Karpas-422 (cell line): ENCODE results near the gene PIK3R6. TPM values are rescaled to one million over a fixed set of nuclear protein-coding genes. Genes with fewer than 3 reads are reported as not detected.
"Not testable (repeated sequence)": the region's sequence is repeated elsewhere in the genome, so short reads cannot be mapped to it uniquely, and the experiment has no call there.

Experiments
- DNase-seq: peaks from one replicate; pipeline ENCODE4 v3.0.0-alpha.2; 2015
- H2AFZ ChIP-seq: fragments of 200-600 bp; sonication (generic); 2 replicates; pipeline ENCODE4 v1.6.1; 2014; ENCODE audit warnings: antibody characterized with exemption, low read length, mixed read lengths
- H3K27ac ChIP-seq: fragments of 200-600 bp; sonication (generic); 2 replicates; pipeline ENCODE4 v1.5.1; 2014; ENCODE audit warnings: mild to moderate bottlenecking, low read length, moderate library complexity
- H3K27me3 ChIP-seq: fragments of 200-600 bp; sonication (generic); 2 replicates; pipeline ENCODE4 v1.6.1; 2014; ENCODE audit warnings: low read length, mixed read lengths
- H3K36me3 ChIP-seq: fragments of 200-600 bp; sonication (generic); 2 replicates; pipeline ENCODE4 v1.6.1; 2014; ENCODE audit warnings: low read length, mixed read lengths; ENCODE audit not compliant: insufficient read depth
- H3K4me1 ChIP-seq: fragments of 200-600 bp; sonication (generic); 2 replicates; pipeline ENCODE4 v1.6.1; 2014; ENCODE audit warnings: mild to moderate bottlenecking, low read length, mixed read lengths
- H3K4me2 ChIP-seq: fragments of 200-600 bp; sonication (generic); 2 replicates; pipeline ENCODE4 v1.6.1; 2014; ENCODE audit warnings: low read length, low read depth, mild to moderate bottlenecking; ENCODE audit not compliant: poor library complexity, severe bottlenecking
- H3K4me3 ChIP-seq: fragments of 200-600 bp; sonication (generic); 2 replicates; pipeline ENCODE4 v1.5.1; 2014; ENCODE audit warnings: mild to moderate bottlenecking, antibody characterized with exemption, low read length, mixed read lengths
- H3K79me2 ChIP-seq: fragments of 200-600 bp; sonication (generic); 2 replicates; pipeline ENCODE4 v1.6.1; 2014; ENCODE audit warnings: mild to moderate bottlenecking, low read length, mixed read lengths
- H3K9ac ChIP-seq: fragments of 200-600 bp; sonication (generic); 2 replicates; pipeline ENCODE4 v1.6.0; 2014; ENCODE audit warnings: low read length
- H3K9me2 ChIP-seq: fragments of 200-600 bp; sonication (generic), shearing (Covaris generic); replicated peaks from 2 replicates; pipeline ENCODE4 v1.6.0; 2014; ENCODE audit warnings: mild to moderate bottlenecking, low read length, moderate library complexity; ENCODE audit not compliant: insufficient read depth
- H3K9me3 ChIP-seq: fragments of 300-700, 200-600 bp; sonication (generic); 2 replicates; pipeline ENCODE4 v1.6.1; 2014; ENCODE audit warnings: low read length, mixed read lengths
- H4K20me1 ChIP-seq: fragments of 200-600 bp; sonication (generic); 2 replicates; pipeline ENCODE4 v1.6.1; 2014; ENCODE audit warnings: mild to moderate bottlenecking, antibody characterized with exemption, low read length, low read depth; ENCODE audit not compliant: insufficient read depth
- total RNA-seq: library from RNA; depleted of rRNA; stranded (reverse); fragments of >200 nt; shearing (Covaris generic); gene quantifications from 2 replicates; pipeline ENCODE4 v1.2.3, GENCODE V29; 2014; ENCODE audit warnings: low replicate concordance

The PIK3R6 gene
- total RNA-seq, 1 experiment from 2014 or later, result not detected

DNA sequence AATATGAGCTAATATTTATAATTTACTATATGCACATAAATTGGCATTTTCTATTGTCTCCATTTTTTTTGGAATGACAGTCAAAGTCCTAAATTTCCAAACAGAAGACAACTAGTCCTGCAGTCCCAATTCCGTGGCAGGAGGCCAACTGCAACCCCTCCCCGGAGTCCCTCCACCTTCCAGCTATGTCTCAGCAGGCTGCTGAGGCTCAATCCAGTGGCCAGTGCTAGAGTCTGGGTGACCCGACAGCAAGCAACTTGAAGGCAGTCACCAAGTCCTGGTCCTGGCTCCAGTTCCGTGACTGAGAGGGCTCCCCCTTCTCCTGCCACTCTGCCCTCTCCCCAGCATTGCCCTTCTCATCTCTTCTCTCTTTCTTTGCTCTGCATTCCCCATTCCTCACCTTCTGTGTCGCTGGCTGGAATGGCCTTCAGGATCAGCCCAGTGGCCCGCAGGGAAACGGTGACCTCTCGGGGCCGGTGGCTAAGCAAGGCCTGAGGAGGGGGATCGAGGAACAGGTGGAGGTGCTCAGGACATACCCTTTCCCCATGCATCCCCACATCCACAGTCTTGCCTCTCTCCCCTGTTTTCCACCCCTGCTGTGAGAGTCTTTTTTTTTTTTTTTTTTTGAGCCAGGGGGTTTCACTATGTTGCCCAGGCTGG lies 45.9 kb downstream of the PIK3R6 start:
- DNase-seq, result no peak
- Histone ChIP-seq H3K4me1 (no peaks in the 10 kb centered on the region), H3K9me3 (peaks cover 4% of the 10 kb centered on the region; the same call in 1 of the 2 replicates), H3K79me2 (no peaks in the 10 kb centered on the region), H3K4me3 (no peak overlapping the region), H3K9me2 (no peaks in the 10 kb centered on the region), H4K20me1 (no peaks in the 10 kb centered on the region), H3K4me2 (no peak overlapping the region), H3K27me3 (no peaks in the 10 kb centered on the region), H3K36me3 (no peaks in the 10 kb centered on the region), H2AFZ (no peak overlapping the region), H3K9ac (no peak overlapping the region), H3K27ac (no peak overlapping the region)

DNA sequence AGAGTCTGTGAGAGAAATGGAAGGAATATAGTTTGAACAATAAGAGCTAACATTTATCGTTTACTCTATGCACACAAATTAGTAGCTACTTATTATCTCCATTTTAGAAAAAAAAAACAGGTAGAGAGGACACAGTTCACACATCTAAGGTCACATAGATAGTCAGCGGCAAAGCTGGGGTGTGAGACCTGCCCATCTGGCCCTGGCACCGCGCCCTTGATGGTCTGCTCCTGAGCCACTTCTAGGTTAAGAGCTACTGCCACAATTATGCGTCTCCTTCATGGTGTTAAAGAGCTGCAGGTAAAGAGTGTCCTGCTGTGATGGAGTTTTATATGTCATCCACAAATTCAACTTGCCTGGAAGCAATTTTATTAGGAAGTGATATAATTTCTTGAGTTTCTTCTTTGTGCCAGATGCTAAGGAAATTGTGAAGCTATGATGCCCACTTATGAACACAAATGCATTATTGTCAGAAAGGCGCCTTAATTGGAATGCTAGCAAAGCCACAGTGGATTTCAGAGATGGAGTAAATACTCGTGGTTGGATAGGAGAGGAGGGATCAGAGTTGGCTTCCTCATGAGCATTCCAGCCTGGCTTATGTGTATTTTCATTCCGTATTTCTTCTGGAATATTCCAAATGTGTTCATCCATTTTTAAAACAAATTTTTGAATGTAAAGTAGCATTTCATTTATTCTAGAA lies 47.0 kb downstream of the PIK3R6 start:
- no peak overlapping the region for H3K4me2 ChIP-seq
- no peak overlapping the region for H3K9ac ChIP-seq
- peaks cover 4% of the 10 kb centered on the region; the same call in 1 of the 2 replicates for H3K9me3 ChIP-seq
- no peaks in the 10 kb centered on the region for H3K27me3 ChIP-seq
- no peaks in the 10 kb centered on the region for H4K20me1 ChIP-seq
- H3K79me2 ChIP-seq, result no peaks in the 10 kb centered on the region
- H3K27ac ChIP-seq, result no peak overlapping the region
- no peaks in the 10 kb centered on the region for H3K9me2 ChIP-seq
- H3K4me3 ChIP-seq, result no peak overlapping the region
- DNase-seq, result no peak
- H3K4me1 ChIP-seq, result no peaks in the 10 kb centered on the region
- no peaks in the 10 kb centered on the region for H3K36me3 ChIP-seq
- H2AFZ ChIP-seq, result no peak overlapping the region

DNA sequence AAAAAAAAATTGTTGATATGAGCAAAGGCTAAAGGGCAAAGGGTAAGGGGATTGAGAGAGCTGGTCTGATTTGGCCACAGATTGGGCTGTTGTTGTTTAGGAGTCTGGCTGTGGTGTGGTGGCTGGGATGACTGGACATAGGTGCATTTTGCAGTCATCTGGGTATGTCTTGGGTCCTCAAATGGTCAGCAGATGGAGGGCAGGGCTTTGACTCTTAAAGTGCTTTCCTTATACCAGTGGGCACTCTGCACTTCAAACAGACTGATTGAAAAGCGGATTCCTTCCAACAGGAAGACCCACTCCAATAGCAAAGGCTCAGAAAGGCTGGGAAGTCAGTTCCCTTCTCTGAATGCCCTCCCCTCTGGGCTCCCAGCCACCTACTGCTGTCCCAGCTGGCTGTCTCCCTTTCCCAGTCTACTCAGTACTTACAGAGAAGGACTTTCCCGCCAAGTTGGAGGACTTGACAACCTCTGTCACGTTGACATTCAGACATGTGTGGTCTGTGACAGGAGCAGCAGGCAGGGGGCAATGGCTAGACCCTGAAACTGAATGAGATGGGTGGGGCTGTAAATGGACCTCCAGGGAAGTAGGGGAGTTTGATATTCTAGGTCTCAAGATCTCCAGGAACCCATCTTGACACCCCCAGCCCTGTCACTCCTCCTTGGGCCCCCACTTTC lies 48.7 kb downstream of the PIK3R6 start:
- Histone ChIP-seq H3K9me2 (no peaks in the 10 kb centered on the region), H3K4me2 (no peak overlapping the region), H2AFZ (no peak overlapping the region), H3K4me3 (no peak overlapping the region), H3K4me1 (no peaks in the 10 kb centered on the region), H3K36me3 (no peaks in the 10 kb centered on the region), H3K27me3 (no peaks in the 10 kb centered on the region), H3K9ac (no peak overlapping the region), H3K79me2 (no peaks in the 10 kb centered on the region), H3K27ac (no peak overlapping the region), H4K20me1 (no peaks in the 10 kb centered on the region), H3K9me3 (no peaks in the 10 kb centered on the region)
- DNase-seq, result no peak

DNA sequence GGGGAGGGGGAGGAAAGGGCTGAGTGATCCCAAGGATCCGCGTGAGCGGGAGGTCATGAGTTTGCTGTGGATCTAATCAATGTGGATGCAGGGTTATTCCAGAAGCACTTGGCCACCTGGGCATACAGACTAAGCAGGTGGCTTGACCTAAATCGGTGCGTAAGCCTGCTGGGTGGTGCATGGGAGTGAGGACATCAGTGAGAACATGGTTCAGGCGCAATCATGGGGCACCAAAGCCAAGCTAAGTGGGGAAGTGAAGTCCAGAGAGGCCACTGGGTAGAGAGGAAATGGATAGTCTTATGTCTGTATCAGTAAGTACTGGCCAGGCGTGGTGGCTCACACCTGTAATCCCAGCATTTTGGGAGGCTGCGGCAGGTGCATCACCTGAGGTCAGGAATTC lies 49.4 kb downstream of the PIK3R6 start:
- H3K9me3 ChIP-seq, result no peaks in the 10 kb centered on the region
- H4K20me1 ChIP-seq, result no peaks in the 10 kb centered on the region
- H3K4me3 ChIP-seq, result no peak overlapping the region
- no peaks in the 10 kb centered on the region for H3K36me3 ChIP-seq
- H3K4me1 ChIP-seq, result no peaks in the 10 kb centered on the region
- no peaks in the 10 kb centered on the region for H3K79me2 ChIP-seq
- H3K27ac ChIP-seq, result no peak overlapping the region
- no peak overlapping the region for H3K9ac ChIP-seq
- no peaks in the 10 kb centered on the region for H3K9me2 ChIP-seq
- no peak overlapping the region for H2AFZ ChIP-seq
- H3K4me2 ChIP-seq, result no peak overlapping the region
- H3K27me3 ChIP-seq, result no peaks in the 10 kb centered on the region
- no peak for DNase-seq

DNA sequence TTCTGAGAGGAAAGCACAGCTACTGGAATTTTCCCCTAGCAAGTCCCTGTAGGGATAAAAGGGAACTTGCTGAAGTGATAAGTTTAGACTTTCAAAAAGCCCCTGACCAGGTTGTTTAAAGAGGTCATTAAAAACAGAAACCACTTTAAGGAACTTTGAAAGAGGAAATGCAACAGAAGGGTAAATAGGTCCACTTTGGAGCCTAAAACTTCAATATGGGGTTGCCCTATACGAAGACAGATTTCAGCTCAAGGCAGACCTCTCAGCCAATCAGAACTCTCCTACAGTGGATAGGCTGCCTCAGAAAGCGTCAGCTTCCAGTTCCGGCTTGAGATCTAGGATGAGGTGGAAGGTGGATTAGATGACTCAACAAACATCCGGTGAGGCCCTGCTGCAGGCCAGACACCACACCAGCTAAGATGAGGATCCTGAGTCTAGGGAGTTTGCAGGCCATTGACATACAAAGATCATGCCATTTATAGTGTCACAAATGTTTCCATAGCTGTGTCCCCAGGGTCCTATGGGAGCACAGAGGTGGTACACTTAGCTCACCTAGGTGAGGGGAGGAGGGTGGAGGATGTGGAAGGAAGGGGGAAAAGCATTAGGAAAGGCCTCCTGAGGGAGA lies 60.4 kb downstream of the PIK3R6 start:
- Histone ChIP-seq H3K9ac (no peak overlapping the region), H2AFZ (no peak overlapping the region), H3K36me3 (no peaks in the 10 kb centered on the region), H4K20me1 (no peaks in the 10 kb centered on the region), H3K4me1 (no peaks in the 10 kb centered on the region), H3K9me2 (no peaks in the 10 kb centered on the region), H3K4me3 (no peak overlapping the region), H3K27me3 (no peaks in the 10 kb centered on the region), H3K27ac (no peak overlapping the region), H3K9me3 (no peaks in the 10 kb centered on the region), H3K79me2 (no peaks in the 10 kb centered on the region), H3K4me2 (no peak overlapping the region)
- peak; percentile 45 for DNase-seq

DNA sequence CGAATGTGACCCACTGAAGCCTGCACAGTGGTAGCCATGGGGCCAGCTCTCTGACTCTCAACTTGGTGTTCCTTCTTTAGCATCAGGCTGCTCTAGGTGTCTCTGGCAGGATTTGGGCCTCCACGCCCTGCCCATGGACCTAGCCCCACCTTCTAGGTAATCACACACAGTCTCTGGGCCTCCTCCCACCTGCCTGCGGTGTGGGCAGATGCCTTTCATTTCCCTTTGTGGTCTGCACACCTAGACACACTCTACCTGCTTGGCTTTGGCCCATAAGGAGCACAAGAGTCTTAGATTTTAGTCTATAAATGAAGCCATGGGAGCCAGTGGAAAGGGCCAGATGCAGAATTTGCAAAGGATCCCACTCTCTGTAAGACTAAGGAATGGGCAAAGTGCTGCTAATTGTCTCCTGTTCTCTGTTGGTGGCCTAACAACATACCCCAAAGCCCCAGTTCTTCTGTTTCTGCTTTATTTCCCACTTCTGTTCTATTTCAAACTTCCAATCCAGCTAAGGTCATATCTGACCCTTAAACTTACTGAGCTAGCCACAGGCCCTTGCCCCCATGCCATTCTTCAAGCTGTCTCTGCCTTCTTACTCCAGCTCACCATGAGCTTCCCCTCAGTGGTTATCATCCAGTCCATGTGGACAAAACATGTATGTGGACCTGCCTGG lies 61.1 kb downstream of the PIK3R6 start:
- no peaks in the 10 kb centered on the region for H3K79me2 ChIP-seq
- no peaks in the 10 kb centered on the region for H3K36me3 ChIP-seq
- H3K9ac ChIP-seq, result no peak overlapping the region
- H3K27me3 ChIP-seq, result no peaks in the 10 kb centered on the region
- H3K4me2 ChIP-seq, result no peak overlapping the region
- no peak overlapping the region for H2AFZ ChIP-seq
- H3K27ac ChIP-seq, result no peak overlapping the region
- H3K4me3 ChIP-seq, result no peak overlapping the region
- H3K9me2 ChIP-seq, result no peaks in the 10 kb centered on the region
- no peaks in the 10 kb centered on the region for H4K20me1 ChIP-seq
- H3K9me3 ChIP-seq, result no peaks in the 10 kb centered on the region
- DNase-seq, result no peak
- H3K4me1 ChIP-seq, result no peaks in the 10 kb centered on the region

DNA sequence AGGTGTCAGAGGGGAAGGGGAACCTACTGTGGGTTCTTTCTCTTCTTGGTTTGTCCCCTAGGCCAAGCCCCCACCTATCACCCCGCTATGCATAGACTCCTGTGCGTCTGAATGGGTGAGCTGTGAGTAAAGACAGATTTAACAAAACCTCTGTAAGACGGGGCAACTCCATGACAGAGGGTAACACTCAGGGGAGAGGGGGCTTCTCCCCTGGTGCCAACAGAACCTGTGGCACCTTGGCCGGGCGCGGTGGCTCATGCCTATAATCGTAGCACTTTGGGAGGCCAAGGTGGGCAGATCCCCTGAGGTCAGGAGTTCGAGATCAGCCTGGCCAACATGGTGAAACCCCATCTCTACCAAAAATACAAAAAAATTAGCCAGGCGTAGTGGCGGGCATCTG lies 62.1 kb downstream of the PIK3R6 start:
- not testable (repeated sequence) for H2AFZ ChIP-seq, H3K4me2 ChIP-seq, H3K9me3 ChIP-seq, H3K27ac ChIP-seq, H3K4me1 ChIP-seq, H3K36me3 ChIP-seq, DNase-seq, H4K20me1 ChIP-seq, H3K4me3 ChIP-seq, H3K27me3 ChIP-seq, H3K9ac ChIP-seq, H3K79me2 ChIP-seq, H3K9me2 ChIP-seq
